PFSK-1 (cell line): ENCODE measurements around the gene SPTBN1.

Experiments used
- POLR2AphosphoS5 ChIP-seq: IDR thresholded peaks from 2 replicates; pipeline ENCODE4 v1.6.1; 2012; ENCODE audit warnings: low read depth, mild to moderate bottlenecking, control low read depth, low read length, moderate library complexity
- TAF1 ChIP-seq: IDR thresholded peaks from 2 replicates; pipeline ENCODE4 v1.6.1; 2012; ENCODE audit warnings: low read length, control low read depth, borderline replicate concordance; ENCODE audit not compliant: insufficient read depth
- TF ChIP-seq, protein P1 (sequence below), 2 experiments: IDR thresholded peaks; 2 replicates each; pipeline versions ENCODE4 v1.6.1 to v1.8.0; 2011 to 2012; ENCODE audit warnings: low read depth in 2 of 2, low read length in 2 of 2, control low read depth in 1 of 2, inconsistent platforms in 1 of 2, mild to moderate bottlenecking in 1 of 2, moderate library complexity in 1 of 2; ENCODE audit not compliant: insufficient read depth in 1 of 2

- TF ChIP-seq TAF1, result no peak
- TF ChIP-seq, protein P1, sequence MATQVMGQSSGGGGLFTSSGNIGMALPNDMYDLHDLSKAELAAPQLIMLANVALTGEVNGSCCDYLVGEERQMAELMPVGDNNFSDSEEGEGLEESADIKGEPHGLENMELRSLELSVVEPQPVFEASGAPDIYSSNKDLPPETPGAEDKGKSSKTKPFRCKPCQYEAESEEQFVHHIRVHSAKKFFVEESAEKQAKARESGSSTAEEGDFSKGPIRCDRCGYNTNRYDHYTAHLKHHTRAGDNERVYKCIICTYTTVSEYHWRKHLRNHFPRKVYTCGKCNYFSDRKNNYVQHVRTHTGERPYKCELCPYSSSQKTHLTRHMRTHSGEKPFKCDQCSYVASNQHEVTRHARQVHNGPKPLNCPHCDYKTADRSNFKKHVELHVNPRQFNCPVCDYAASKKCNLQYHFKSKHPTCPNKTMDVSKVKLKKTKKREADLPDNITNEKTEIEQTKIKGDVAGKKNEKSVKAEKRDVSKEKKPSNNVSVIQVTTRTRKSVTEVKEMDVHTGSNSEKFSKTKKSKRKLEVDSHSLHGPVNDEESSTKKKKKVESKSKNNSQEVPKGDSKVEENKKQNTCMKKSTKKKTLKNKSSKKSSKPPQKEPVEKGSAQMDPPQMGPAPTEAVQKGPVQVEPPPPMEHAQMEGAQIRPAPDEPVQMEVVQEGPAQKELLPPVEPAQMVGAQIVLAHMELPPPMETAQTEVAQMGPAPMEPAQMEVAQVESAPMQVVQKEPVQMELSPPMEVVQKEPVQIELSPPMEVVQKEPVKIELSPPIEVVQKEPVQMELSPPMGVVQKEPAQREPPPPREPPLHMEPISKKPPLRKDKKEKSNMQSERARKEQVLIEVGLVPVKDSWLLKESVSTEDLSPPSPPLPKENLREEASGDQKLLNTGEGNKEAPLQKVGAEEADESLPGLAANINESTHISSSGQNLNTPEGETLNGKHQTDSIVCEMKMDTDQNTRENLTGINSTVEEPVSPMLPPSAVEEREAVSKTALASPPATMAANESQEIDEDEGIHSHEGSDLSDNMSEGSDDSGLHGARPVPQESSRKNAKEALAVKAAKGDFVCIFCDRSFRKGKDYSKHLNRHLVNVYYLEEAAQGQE (IDR thresholded peaks at IDR 0.05; ENCODE audit: insufficient read depth in 1 of 2, low read depth in 2 of 2, low read length in 2 of 2), result no peak
- TF ChIP-seq POLR2AphosphoS5, result no peak
These were observed 85.9 kb downstream of the SPTBN1 start for GRCh38 chr2:54541995-54542394.
